ENCODE data around the gene PCNX2.

- TF ChIP-seq EP300 (IDR thresholded peaks at IDR 0.05; ENCODE audit: borderline replicate concordance in 1 of 2, low read depth in 2 of 2, low read length in 2 of 2) (no peak), SP2 (IDR thresholded peaks at IDR 0.05; ENCODE audit: low read length) (no peak), MAX (IDR thresholded peaks at IDR 0.05) (no peak), POLR2AphosphoS5 (IDR thresholded peaks at IDR 0.05; ENCODE audit: low read depth, low read length) (no peak), ZNF274 (IDR thresholded peaks at IDR 0.05; ENCODE audit: borderline replicate concordance, extremely low read depth, low read length) (no peak), RAD21 (IDR thresholded peaks at IDR 0.05 in 1 of 2, conservative IDR thresholded peaks at IDR 0.05 in 1 of 2; ENCODE audit: low read depth in 2 of 2, low read length in 2 of 2) (no peak), SP4 (IDR thresholded peaks at IDR 0.05; ENCODE audit: low read length) (no peak), CEBPB (IDR thresholded peaks at IDR 0.05; ENCODE audit: low read depth, low read length) (no peak), SIN3A (conservative IDR thresholded peaks at IDR 0.05 in 1 of 2, IDR thresholded peaks at IDR 0.05 in 1 of 2; ENCODE audit: low read depth in 1 of 2, low read length in 2 of 2) (no peak)
- TF ChIP-seq, protein P1, sequence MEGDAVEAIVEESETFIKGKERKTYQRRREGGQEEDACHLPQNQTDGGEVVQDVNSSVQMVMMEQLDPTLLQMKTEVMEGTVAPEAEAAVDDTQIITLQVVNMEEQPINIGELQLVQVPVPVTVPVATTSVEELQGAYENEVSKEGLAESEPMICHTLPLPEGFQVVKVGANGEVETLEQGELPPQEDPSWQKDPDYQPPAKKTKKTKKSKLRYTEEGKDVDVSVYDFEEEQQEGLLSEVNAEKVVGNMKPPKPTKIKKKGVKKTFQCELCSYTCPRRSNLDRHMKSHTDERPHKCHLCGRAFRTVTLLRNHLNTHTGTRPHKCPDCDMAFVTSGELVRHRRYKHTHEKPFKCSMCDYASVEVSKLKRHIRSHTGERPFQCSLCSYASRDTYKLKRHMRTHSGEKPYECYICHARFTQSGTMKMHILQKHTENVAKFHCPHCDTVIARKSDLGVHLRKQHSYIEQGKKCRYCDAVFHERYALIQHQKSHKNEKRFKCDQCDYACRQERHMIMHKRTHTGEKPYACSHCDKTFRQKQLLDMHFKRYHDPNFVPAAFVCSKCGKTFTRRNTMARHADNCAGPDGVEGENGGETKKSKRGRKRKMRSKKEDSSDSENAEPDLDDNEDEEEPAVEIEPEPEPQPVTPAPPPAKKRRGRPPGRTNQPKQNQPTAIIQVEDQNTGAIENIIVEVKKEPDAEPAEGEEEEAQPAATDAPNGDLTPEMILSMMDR (IDR thresholded peaks at IDR 0.05; ENCODE audit: control extremely low read depth in 1 of 3, insufficient read depth in 1 of 3, low read depth in 1 of 3, low read length in 3 of 3): no peak
Observed at GRCh38 chr1:233211595-233211994, 83.9 kb downstream of the PCNX2 start.
